ENCODE measurements around the gene MRPL28.
"Not testable (repeated sequence)": the region's sequence is repeated elsewhere in the genome, so short reads cannot be mapped to it uniquely, and the experiment has no call there.

Gene MRPL28

GRCh38 chr16:367333-367903 lies 2.9 kb downstream of the MRPL28 start:
- CTCF ChIA-PET = no interaction called here
- no peak for DNase-seq (ENCODE audit: extremely low spot score)
- TF ChIP-seq ZNF384 (IDR thresholded peaks at IDR 0.05) (no peak), FOXA1 (IDR thresholded peaks at IDR 0.05) (no peak), TARDBP (IDR thresholded peaks at IDR 0.05) (no peak), ELF4 (IDR thresholded peaks at IDR 0.05) (no peak), BHLHE40 (IDR thresholded peaks at IDR 0.05; ENCODE audit: borderline replicate concordance) (no peak), HDGF (IDR thresholded peaks at IDR 0.05; ENCODE audit: borderline replicate concordance) (no peak)
- POLR2A ChIA-PET = no interaction called here

DNA sequence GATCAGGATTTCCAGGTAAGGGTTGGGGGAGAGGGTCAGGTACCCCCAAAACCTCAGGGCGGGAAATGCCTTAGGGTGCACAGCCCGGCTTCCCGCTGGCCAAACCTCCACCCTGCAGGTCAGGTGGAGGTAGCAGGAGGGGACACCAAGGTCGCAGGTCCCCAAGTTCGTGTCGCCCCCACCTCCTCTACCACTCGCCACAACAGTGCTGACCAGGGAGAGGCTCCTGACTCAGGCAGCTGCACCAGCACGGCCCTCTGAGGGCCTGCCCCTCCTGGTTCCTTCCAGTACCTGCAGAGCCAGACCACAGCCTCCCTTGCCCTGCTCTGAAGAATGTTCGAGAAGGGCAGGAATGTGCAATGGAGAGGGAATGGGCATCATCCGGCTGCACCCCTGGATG lies 3.9 kb downstream of the MRPL28 start:
- ChIA-PET CTCF (no interaction called here), POLR2A (no interaction called here)
- DNase-seq (ENCODE audit: extremely low spot score) = no peak
- TF ChIP-seq FOXA1 (IDR thresholded peaks at IDR 0.05) (no peak), NFRKB (IDR thresholded peaks at IDR 0.05) (no peak), SUZ12 (IDR thresholded peaks at IDR 0.05) (no peak), FOXM1 (IDR thresholded peaks at IDR 0.05; ENCODE audit: borderline replicate concordance) (no peak), ELF4 (IDR thresholded peaks at IDR 0.05) (no peak), ARNT (IDR thresholded peaks at IDR 0.05) (no peak), SP1 (IDR thresholded peaks at IDR 0.05) (no peak), FOXK2 (IDR thresholded peaks at IDR 0.05) (no peak), TARDBP (IDR thresholded peaks at IDR 0.05) (no peak), ZNF384 (IDR thresholded peaks at IDR 0.05) (no peak), LEF1 (IDR thresholded peaks at IDR 0.05; ENCODE audit: borderline replicate concordance) (no peak), BHLHE40 (IDR thresholded peaks at IDR 0.05; ENCODE audit: borderline replicate concordance) (no peak), L3MBTL2 (conservative IDR thresholded peaks at IDR 0.05) (no peak), HDGF (IDR thresholded peaks at IDR 0.05; ENCODE audit: borderline replicate concordance) (no peak), CTBP1 (IDR thresholded peaks at IDR 0.05; ENCODE audit: borderline replicate concordance) (no peak)
- TF ChIP-seq, protein P1, sequence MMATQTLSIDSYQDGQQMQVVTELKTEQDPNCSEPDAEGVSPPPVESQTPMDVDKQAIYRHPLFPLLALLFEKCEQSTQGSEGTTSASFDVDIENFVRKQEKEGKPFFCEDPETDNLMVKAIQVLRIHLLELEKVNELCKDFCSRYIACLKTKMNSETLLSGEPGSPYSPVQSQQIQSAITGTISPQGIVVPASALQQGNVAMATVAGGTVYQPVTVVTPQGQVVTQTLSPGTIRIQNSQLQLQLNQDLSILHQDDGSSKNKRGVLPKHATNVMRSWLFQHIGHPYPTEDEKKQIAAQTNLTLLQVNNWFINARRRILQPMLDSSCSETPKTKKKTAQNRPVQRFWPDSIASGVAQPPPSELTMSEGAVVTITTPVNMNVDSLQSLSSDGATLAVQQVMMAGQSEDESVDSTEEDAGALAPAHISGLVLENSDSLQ (IDR thresholded peaks at IDR 0.05) = no peak

GRCh38 chr16:364595-365491 lies 5.5 kb downstream of the MRPL28 start:
- no peak for TF ChIP-seq FOXM1 (IDR thresholded peaks at IDR 0.05; ENCODE audit: borderline replicate concordance)
- TF ChIP-seq CTBP1 (IDR thresholded peaks at IDR 0.05; ENCODE audit: borderline replicate concordance) = no peak
- no peak for TF ChIP-seq HDGF (IDR thresholded peaks at IDR 0.05; ENCODE audit: borderline replicate concordance)
- TF ChIP-seq ZNF384 (IDR thresholded peaks at IDR 0.05) = no peak
- no peak for TF ChIP-seq FOXK2 (IDR thresholded peaks at IDR 0.05)
- TF ChIP-seq L3MBTL2 (conservative IDR thresholded peaks at IDR 0.05) = no peak
- TF ChIP-seq SUZ12 (IDR thresholded peaks at IDR 0.05) = no peak
- TF ChIP-seq ELF4 (IDR thresholded peaks at IDR 0.05) = no peak
- no peak for TF ChIP-seq SP1 (IDR thresholded peaks at IDR 0.05)
- TF ChIP-seq, protein P1 (IDR thresholded peaks at IDR 0.05) = no peak
- no peak for TF ChIP-seq ARNT (IDR thresholded peaks at IDR 0.05)
- no peak for TF ChIP-seq TARDBP (IDR thresholded peaks at IDR 0.05)
- no peak for TF ChIP-seq FOXA1 (IDR thresholded peaks at IDR 0.05)
- TF ChIP-seq LEF1 (IDR thresholded peaks at IDR 0.05; ENCODE audit: borderline replicate concordance) = no peak
- POLR2A ChIA-PET = no interaction called here
- CTCF ChIA-PET = interaction anchor here (0.6 kb wide), 1 partner anchor 294 kb away, joined by 4 read pairs; no protein-coding TSS in a partner anchor
- DNase-seq (ENCODE audit: extremely low spot score) = no peak

- TF ChIP-seq CTBP1 (IDR thresholded peaks at IDR 0.05; ENCODE audit: borderline replicate concordance) (no peak), SUZ12 (IDR thresholded peaks at IDR 0.05) (no peak), SP1 (IDR thresholded peaks at IDR 0.05) (no peak), LEF1 (IDR thresholded peaks at IDR 0.05; ENCODE audit: borderline replicate concordance) (no peak), FOXM1 (IDR thresholded peaks at IDR 0.05; ENCODE audit: borderline replicate concordance) (no peak), ARNT (IDR thresholded peaks at IDR 0.05) (no peak)
- TF ChIP-seq, protein P1 (IDR thresholded peaks at IDR 0.05) = no peak
- DNase-seq (ENCODE audit: extremely low spot score) = no peak
- ChIA-PET CTCF (no interaction called here), POLR2A (no interaction called here)
Observed at GRCh38 chr16:363766-364490, 6.4 kb downstream of the MRPL28 start.

DNA sequence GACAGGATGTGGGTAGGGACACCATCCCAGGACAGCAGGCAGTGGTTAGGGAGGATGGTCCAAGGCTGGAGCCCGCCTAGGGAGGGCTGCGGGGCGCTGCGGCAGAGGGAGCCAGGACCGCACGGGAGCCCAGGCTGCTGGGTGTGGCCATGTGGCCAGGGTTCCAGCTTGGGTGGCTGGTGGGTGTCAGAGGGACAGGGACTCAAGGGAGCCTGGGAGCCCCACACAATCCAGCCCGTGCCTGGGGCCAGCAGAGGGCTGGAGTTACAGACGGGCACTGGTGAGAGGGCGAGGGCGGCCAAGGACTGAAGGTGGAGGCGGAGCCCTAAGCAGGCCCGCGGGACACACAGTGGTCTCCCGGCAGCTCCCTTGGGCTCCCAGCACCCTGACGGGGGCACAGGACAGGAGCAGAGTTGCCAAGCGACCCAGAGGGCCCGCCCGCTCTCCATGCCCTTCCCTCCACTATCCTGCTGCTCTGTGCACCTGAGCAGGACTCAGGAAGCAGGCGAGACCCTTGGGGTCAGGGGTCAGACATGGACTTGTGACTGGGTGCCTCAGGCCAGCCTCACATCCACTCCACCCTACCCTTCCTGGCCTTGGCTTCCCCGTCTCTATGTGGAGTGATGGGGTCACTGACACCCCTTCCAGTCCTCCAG lies 7.1 kb downstream of the MRPL28 start:
- ChIA-PET POLR2A (no interaction called here), CTCF (interaction anchor here (0.9 to 1.0 kb wide), 2 partner anchors 128 to 259 kb away, joined by 3 read pairs; no protein-coding TSS in a partner anchor)
- TF ChIP-seq NFRKB (IDR thresholded peaks at IDR 0.05) (no peak), HDGF (IDR thresholded peaks at IDR 0.05; ENCODE audit: borderline replicate concordance) (no peak), BHLHE40 (IDR thresholded peaks at IDR 0.05; ENCODE audit: borderline replicate concordance) (no peak), SP1 (IDR thresholded peaks at IDR 0.05) (no peak), L3MBTL2 (conservative IDR thresholded peaks at IDR 0.05) (no peak), SUZ12 (IDR thresholded peaks at IDR 0.05) (no peak), FOXM1 (IDR thresholded peaks at IDR 0.05; ENCODE audit: borderline replicate concordance) (no peak), FOXK2 (IDR thresholded peaks at IDR 0.05) (no peak), FOXA1 (IDR thresholded peaks at IDR 0.05) (no peak), LEF1 (IDR thresholded peaks at IDR 0.05; ENCODE audit: borderline replicate concordance) (no peak), ELF4 (IDR thresholded peaks at IDR 0.05) (no peak), ARNT (IDR thresholded peaks at IDR 0.05) (no peak), ZNF384 (IDR thresholded peaks at IDR 0.05) (no peak), TARDBP (IDR thresholded peaks at IDR 0.05) (no peak), CTBP1 (IDR thresholded peaks at IDR 0.05; ENCODE audit: borderline replicate concordance) (no peak)
- TF ChIP-seq, protein P1 (IDR thresholded peaks at IDR 0.05) = no peak
- no peak for DNase-seq (ENCODE audit: extremely low spot score)

DNA sequence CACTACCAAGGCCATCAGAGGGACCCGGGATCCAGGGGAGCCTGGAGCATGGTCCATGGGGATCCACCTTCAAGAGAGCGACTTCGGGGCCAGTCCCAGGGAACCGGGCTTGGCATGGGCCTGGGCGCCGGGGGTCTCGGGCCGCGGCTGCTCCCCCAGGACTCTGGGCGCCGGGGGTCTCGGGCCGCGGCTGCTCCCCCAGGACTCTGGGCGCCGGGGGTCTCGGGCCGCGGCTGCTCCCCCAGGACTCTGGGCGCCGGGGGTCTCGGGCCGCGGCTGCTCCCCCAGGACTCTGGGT lies 7.7 kb downstream of the MRPL28 start:
- CTCF ChIA-PET = interaction anchor here (0.6 to 2.0 kb wide), 7 partner anchors 12 to 297 kb away, joined by 3 to 15 read pairs (median 3); no protein-coding TSS in a partner anchor
- POLR2A ChIA-PET = not testable (repeated sequence)

More for the DNA sequence above, 7.7 kb downstream of the MRPL28 start:
- not testable (repeated sequence) for DNase-seq (ENCODE audit: extremely low spot score)
